GM20000 (cell line): ENCODE measurements around the gene HHIP.
A peak's percentile ranks its signal among the peaks of the same experiment; 100 is the strongest.
"Not testable (repeated sequence)": the region's sequence is repeated elsewhere in the genome, so short reads cannot be mapped to it uniquely, and the experiment has no call there.

ENCODE experiments used
- DNase-seq: peaks from one replicate; pipeline ENCODE4 v3.0.0; 2012; ENCODE audit warnings: low spot score
- TF ChIP-seq, protein P1 (sequence below): IDR thresholded peaks from 2 replicates; pipeline ENCODE4 v1.5.1; 2012; ENCODE audit warnings: mild to moderate bottlenecking, control low read depth; ENCODE audit errors: extremely low read depth, missing control alignments

HHIP gene

DNA sequence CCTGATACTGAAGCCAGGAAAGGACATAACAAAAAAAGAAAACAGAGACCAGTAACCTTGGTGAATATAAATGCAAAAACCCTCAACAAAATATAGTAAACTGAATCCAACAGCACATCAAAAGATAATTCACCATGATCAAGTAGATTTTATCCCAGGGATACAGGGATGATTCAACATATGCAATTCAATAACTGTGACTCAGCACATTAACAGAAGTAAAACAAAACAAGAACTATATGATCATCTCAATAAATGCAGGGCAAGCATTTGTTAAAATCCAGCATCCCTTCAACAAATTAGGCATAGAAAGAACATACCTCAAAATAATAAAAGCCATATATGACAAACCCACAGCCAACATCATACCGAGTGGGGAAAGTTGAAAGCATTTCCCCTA is 112.0 kb downstream of the HHIP start:
- no peak for DNase-seq
- TF ChIP-seq, protein P1, sequence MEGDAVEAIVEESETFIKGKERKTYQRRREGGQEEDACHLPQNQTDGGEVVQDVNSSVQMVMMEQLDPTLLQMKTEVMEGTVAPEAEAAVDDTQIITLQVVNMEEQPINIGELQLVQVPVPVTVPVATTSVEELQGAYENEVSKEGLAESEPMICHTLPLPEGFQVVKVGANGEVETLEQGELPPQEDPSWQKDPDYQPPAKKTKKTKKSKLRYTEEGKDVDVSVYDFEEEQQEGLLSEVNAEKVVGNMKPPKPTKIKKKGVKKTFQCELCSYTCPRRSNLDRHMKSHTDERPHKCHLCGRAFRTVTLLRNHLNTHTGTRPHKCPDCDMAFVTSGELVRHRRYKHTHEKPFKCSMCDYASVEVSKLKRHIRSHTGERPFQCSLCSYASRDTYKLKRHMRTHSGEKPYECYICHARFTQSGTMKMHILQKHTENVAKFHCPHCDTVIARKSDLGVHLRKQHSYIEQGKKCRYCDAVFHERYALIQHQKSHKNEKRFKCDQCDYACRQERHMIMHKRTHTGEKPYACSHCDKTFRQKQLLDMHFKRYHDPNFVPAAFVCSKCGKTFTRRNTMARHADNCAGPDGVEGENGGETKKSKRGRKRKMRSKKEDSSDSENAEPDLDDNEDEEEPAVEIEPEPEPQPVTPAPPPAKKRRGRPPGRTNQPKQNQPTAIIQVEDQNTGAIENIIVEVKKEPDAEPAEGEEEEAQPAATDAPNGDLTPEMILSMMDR = no peak

DNA sequence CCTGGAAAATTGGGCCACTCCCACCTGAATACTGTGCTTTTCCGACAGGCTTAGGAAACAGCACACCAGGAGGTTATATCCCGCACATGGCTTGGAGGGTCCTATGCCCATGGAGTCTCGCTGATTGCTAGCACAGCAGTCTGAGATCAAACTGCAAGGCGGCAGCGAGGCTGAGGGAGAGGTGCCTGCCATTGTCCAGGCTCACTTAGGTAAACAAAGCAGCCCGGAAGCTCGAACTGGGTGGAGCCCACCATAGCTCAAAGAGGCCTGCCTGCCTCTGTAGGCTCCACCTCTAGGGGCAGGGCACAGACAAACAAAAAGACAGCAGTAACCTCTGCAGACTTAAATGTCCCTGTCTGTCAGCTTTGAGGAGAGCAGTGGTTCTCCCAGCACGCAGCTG is 122.9 kb downstream of the HHIP start:
- DNase-seq = not testable (repeated sequence)

DNA sequence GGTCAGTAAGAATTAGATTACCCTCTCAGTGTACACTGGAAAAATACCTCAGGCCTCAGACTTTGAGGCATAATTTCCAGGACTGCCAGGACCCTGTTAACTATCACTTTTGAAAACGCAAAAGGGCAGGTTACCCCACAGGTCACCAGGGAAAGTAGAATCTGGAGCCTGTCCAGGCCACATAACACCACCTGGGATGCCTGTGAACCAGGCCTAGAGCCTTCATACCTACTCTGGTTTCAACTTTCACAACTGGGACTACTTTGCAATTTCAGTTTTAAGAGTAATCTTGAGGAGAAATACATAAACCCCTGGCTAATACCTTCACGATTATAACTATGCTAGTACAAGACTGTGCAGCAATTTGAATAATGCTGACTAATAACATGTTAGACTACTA is 132.4 kb downstream of the HHIP start:
- DNase-seq = no peak
- TF ChIP-seq, protein P1 = no peak

DNA sequence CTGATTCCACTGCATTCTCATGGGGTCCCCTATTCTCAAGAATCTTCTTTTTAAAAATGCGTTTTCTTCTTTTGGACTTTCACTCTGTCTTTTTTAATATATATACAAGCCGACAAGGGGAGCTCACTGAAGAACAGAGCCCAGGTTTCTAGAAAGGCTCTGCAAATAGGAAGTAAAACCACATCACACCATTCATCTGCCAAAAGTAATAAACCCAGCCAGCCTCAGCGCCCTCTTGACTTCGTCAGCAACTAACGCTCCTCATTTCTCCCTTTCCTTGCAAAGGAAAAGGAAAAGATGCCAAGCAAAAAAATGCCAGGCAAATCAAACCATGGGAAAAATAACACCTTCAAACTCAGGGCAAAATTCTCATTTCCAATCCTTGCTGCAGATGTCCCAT is 136.4 kb downstream of the HHIP start:
- TF ChIP-seq, protein P1 = no peak
- no peak for DNase-seq

DNA sequence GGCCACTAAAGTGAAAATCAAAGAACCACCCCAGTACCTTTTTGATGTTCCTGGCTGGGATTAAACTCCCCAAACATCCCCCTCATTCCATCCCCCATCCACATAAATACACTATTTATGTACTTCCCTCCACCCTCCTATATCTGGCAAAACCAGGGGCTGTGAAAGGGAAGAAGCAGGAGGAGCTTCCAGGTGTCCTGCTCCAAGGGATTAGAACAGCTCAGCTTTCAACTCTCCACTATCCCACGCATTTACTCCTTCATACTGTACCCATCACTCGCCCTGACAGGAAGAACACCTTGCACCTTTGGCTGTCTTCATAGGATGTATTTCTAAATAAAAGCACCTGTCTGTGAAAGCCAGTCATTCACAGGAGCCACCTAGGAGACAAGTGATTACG is 140.0 kb downstream of the HHIP start:
- no peak for DNase-seq
- TF ChIP-seq, protein P1 = no peak

DNA sequence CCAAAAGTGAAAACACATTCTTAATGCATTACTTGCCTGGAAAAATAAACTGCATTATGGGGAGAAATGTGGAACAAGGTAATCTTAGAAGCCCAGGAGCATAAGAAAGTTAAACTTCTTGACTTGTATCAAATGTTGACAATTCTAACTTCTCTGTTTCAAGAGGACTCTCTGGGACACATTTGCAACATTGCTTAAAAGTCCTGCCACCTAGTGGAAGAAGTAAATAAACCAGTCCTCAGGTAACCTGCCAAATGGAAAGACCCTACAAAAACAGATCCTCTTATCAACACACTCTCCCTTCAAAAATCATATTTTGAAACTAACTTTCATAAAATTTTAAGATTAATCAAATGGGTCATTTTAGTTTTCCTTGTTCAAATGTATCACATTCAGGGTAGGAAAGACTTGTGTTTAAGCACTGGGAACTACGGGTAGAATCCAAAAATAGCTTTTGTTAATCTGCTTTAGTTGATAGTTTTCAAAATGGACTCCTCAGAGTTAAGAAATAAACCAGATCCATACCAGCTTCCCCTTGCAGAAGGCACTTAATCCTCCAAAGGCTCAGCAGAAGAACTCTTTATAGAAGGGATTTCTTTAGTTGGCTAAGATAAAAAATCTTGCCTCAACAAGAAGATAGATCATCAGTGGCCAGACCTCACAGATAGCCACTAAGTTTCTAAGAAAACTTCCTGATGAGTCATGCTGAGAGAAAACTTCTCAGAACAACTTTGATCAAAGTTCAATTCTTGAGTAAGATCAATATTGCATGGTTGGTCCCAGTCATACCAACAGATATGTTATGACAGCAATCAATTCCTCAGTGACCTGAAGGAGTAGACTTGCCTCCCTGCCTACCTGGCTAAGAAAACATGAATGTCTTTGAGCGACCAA is 141.7 kb downstream of the HHIP start:
- DNase-seq = peak; percentile 43
- TF ChIP-seq, protein P1 = peak; percentile 30

DNA sequence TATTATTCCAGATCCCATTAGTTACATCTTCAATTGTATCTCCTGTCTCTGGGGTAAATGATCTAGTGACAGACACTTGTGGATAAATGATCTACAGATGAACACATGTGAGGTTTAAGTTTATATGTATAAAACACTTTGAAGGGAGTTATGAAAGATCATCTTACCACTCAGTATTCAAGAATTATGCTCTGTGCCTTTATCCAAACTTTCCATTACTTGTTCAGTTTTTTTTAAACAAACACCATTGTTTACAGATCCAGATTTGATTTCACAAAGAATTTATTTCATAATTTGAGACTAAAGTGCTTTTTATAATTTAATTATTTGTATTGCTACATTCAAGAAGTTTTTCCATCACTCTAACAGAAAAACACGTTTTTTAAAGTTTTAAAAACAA is 142.5 kb downstream of the HHIP start:
- DNase-seq = no peak
- TF ChIP-seq, protein P1 = no peak

DNA sequence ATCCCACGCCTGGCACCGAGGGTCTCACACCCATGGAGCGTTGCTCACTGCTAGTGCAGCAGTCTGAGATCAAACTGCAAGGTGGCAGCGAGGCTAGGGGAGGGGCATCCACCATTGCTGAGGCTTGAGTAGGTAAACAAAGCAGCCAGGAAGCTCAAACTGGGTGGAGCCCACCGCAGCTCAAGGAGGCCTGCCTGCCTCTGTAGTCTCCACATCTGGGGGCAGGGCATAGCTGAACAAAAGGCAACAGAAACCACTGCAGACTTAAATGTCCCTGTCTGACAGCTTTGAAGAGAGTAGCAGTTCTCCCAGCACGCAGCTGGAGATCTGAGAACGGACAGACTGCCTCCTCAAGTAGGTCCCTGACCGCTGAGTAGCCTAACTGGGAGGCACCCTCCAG is 146.0 kb downstream of the HHIP start:
- DNase-seq = not testable (repeated sequence)
